Stimulated activated CD8-positive, alpha-beta memory T cell treated with anti-CD3 and anti-CD28 coated beads, Interleukin-4, amount 100 ng/mL, for 48 hours (primary cell): ENCODE results near the gene MAP3K4.

Experiments
- DNase-seq: peaks from one replicate; pipeline ENCODE4 v3.0.0-alpha.2; 2020

Gene MAP3K4

DNA sequence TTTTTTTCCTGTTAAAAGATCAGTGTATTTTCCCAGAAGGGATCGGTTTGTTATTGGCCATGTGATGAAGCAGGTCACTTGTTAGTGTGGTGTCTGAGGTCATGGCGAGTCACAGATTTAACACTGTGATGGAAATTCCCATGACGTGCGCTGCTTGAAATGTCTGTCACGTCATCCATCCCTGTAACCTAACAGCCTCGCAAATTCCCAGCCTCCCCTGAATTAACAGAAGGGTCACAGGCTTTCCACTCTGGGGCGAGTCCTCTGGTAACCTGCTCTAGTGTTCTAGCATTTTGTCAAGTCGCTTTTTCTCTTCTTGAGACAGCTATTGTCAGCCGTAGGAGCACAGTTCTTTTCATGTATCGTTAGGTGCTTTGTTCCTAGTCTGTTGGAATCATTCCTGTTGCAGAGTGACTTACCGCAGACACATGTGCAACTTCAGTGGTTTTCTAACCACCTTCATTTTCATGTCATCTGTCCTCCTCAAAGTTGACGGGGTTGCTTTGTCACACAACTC, 137.2 kb downstream of the MAP3K4 start:
- DNase-seq = peak; percentile 47

DNA sequence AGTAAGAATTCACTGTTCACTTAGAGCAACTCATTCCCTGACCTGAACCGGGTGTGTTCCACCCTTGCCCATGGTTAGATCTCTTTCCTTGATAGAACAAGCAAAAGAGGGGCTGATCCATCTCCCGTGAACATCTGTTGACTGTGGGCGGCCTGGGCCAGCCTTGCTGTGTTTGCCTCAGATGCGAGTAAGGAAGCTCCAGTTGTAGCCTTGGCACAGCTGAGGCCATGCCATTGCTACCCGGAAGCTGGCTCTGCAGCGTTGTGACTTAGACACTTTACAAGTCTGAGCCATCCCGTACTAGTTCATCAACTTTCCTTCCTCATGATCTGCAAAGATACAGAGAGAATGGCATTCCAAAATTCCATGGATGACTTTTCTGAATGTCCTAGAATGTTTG, 139.0 kb downstream of the MAP3K4 start:
- DNase-seq = no peak

DNA sequence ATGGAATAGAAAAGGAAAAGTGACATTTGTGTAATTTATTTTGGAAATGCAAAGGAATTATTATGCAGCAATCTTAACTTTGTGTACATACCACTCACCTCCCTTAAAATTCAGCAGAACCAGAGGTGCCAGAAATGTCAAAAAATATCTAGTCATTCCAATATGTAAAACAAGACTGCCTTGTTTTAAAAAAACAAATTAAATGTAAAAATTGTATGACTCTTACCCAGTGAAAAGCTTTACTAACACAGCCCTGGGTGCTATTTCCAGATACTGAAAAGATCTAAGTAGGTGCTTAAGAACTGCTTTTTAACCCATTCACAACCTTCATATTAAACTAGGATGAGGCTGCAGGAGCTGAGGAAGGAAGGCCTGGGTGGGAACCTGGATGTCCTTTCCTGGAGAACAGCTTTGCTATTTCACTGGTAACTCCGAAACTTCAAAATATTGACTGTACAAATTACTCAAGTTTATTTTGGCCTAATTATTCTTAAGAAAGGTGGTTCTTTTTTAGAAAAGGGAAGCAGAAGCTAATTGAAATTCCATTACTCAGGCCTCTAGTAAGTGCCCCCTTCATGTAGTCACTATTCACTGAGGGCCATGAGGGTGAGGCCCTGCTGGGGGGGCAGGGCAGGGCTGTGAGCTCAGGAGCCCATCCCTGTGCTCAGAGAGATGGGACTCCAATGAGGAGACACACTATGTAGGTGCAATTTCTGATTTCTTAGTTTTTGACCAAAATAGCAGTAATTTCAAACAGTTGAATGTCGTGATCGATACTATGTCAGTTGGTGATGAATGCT, 139.6 kb downstream of the MAP3K4 start:
- no peak for DNase-seq

GRCh38 chr6:161132384-161132783, 140.8 kb downstream of the MAP3K4 start:
- DNase-seq = no peak

- no peak for DNase-seq
Measured at GRCh38 chr6:161133963-161134362, 142.4 kb downstream of the MAP3K4 start.

GRCh38 chr6:161134550-161135298, 143.2 kb downstream of the MAP3K4 start:
- no peak for DNase-seq

DNA sequence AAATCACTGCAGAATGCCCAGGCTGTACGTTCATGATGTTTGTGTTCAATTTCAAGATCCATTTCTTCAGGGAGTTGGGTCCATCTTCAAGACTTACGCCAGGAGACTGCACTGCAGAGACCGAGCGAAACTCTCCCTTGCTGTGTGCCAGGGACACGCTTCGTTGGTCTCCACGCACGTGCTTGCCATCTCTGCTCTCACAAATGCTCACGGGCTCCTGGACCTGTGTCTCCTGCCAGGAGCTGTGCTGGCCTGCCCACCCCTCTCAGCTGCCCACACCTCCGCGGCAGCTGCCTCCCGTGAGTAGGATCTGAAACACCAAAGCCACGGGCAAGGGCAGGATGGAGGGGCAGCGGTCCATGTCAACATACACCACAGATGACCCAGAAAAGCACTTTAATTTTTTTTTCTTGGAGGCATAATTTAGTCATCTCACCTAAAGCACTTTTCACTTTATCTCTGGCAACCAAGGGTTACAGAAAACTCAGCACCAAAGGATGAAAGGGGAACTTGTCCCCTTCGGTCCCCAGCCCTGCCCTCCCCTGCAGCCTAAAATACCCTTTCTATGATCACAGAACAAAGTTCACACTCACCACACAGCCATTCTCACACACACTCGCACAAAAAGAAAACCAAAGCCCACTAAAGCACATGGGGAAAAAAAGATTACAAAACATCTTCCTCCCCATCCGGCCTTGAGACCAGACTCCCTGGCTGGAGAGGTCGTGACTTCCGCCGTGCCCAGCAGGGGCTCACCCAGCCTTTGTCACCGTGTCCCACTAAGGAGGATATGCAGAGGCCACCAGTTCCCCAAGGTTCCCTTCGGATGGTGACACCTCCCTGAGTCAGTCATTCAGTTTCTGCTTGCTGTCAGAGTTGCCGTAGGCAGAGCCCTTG, 144.4 kb downstream of the MAP3K4 start:
- DNase-seq = no peak

DNA sequence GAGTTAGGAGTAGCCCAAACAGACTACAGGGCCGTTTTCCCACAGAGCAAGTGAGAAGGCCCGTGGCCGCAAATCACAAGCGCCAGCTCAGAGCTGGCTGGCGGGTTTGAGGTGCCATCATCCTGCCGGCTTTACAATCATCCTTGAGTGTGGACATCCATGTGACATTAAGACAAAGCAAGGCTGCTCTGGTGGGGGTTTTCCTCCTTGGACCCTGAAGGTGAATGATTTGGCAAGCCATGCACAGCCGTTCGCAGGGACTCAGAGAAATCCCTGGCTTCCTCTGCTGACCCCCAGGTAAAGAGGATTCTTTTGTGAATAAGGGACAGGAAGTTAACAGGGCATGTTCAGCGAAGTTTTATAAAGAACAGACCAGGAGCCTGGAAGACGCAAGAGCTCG, 145.1 kb downstream of the MAP3K4 start:
- no peak for DNase-seq

- DNase-seq = no peak
Measured at GRCh38 chr6:161137320-161137719, 145.8 kb downstream of the MAP3K4 start.

GRCh38 chr6:161137839-161138542, 146.4 kb downstream of the MAP3K4 start:
- no peak for DNase-seq

DNA sequence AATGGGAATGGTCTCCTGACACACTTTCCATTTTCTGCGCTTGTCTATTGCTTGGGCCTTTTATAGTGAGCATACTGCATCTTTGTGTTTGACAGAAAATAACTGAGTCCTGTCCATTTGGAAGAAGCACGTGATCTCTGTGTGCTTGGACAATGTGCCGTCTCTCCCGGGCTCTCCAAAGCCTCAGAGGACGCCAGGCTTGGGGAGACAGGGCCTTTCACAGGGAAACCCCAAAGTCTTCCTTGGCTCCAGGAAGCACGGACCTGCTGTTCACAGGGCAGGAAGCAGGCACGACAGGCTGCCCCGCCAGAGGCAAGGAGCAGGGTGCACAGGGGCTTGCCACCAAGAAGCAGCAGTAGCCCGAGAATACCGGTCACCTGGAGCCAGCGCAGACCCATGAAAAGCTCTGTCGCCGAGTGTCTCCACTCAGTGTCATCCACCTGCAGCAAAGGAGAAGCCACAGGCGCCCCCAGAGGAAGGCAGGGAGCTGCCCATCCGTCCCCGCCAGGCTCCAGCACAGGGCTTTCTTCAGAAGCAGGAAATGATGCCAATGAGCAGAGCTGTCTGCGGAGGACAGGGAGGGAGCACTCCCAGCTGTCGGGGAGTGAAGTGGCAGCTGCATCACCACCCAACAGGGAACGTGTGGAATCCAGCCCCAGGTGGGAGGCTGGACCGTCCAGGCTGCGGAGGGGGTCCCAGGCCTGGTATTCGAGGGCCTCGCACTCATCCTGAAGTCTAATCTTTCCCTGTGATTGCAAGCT, 147.2 kb downstream of the MAP3K4 start:
- DNase-seq = peak; percentile 16

- DNase-seq = no peak
Measured at GRCh38 chr6:161139304-161139765, 147.8 kb downstream of the MAP3K4 start.

DNA sequence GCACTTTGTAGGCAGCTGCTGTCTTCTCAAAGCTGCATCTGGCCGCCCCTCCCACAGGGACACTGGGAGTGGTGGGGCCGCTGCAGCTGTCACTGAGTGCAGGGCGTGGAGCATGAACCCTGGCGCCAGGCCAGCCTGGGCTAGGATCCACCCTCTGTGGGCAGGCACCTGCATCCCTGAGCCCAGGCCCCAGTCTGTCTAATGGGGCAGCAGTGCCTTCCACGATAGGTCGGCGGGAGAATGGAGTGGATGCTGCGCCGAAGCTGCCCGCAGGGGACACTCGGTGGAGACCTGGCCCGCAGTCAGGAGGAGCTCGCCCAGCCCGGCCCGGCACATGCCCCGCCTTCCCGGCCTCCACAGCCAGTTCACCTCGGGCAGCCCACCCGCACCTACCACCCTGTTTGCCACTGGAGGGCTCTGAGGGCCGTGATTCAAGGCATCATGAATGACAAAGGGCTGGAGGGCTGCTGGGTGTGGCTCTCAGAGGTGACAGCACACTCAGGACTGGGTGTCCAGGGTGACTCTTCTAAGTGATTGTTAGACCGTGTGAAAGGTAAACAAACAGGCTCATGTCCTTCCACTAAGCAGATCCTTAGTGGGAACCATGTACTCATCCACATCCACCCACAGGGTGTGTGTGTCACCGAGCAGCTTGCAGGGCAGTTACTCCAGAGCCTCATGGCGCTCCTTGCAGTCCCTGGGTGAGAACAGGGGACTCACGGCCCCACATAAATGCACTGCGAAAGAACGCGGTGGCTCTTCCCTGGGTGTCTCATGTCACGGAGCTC, 148.4 kb downstream of the MAP3K4 start:
- peak; percentile 16 for DNase-seq

GRCh38 chr6:161140554-161140875, 148.9 kb downstream of the MAP3K4 start:
- no peak for DNase-seq

DNA sequence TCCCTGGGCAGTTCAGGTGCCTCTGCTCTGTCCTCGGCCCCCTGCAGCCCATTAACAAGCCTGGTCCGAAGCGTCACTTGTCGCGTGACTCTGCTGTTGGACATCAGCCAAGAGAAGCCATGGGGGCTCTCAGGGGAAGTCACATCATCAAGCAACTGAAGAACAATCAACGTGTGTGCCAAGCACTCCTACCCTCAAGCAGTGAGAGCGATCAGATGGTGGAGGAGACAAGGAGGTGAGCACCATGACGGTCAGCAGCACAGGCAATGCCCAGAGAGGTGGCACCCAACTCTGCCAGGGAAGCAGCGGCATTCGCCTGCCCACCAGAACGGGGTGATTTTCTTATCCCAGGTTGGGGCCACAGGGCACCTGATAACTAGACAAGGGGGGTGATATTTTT, 149.6 kb downstream of the MAP3K4 start:
- peak; percentile 14 for DNase-seq

GRCh38 chr6:161142957-161143296, 151.4 kb downstream of the MAP3K4 start:
- no peak for DNase-seq

GRCh38 chr6:161143663-161144430, 152.3 kb downstream of the MAP3K4 start:
- DNase-seq = no peak

DNA sequence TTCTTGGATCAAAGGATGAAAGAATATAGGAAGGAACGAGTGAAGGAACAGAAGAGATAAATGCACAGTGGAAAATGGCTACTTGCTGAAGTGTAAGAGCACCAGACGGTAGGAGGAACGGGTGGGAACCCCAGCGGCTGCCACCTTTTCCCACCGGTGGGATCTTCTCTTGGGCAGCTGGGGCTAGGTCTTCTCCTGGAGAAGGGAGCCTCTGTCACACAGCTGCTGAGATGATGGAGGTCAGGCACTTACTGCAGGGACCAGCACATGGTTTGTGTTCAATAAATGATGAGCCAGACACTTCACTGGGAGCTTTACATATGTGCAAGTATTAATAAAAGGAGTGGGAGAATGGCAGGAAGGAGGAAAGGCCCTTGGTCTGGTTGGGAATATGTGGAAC, 158.6 kb downstream of the MAP3K4 start:
- DNase-seq = no peak

GRCh38 chr6:161150566-161150965, 159.0 kb downstream of the MAP3K4 start:
- DNase-seq = no peak

DNA sequence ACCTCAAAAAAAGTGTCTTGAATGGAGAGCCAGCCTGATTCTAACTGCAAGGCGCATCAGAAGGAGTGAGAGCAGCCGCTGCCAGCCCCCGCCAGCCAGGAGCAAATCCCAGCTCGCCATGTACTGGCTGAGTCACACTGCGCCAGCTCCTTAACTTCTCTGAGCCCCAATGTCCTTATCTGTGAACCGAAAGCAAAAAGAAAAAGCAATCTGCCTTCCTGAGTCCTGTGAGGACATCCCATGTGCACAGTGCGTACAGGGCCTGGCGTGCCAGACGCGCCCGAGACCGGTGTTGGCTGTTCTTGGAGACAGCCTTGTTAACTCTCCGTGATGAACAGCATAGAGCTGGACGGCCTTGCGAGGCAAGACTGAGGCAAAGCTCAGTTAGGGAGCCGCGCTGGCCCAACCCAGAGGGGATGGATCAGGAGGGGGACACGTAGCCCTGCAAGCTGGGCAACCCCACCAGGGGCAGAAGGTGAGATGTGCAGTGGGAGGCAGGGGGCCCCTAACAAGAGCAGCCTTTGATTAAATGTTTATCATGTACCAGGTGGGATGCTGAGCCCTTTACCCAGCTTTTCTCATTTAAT, 159.6 kb downstream of the MAP3K4 start:
- DNase-seq = no peak
